Measurements from ENCODE around the gene BRK1.
"Not testable (repeated sequence)": the region's sequence is repeated elsewhere in the genome, so short reads cannot be mapped to it uniquely, and the experiment has no call there.

Gene BRK1

GRCh38 chr3:10155123-10155472 is 39.6 kb downstream of the BRK1 start:
- no peak overlapping the region for H3K27ac ChIP-seq
- H3K4me3 ChIP-seq (IDR thresholded peaks at IDR 0.05; ENCODE audit: insufficient read depth, low read depth, low read length): no peak overlapping the region
- no peak overlapping the region for H3K4me2 ChIP-seq
- no peaks in the 10 kb centered on the region for H3K36me3 ChIP-seq (ENCODE audit: insufficient read depth)
- no peaks in the 10 kb centered on the region for H3K79me2 ChIP-seq (ENCODE audit: insufficient read depth, low read depth)
- no peak overlapping the region for H2AFZ ChIP-seq (ENCODE audit: low read depth)
- H4K20me1 ChIP-seq (ENCODE audit: insufficient read depth): no peaks in the 10 kb centered on the region
- H3K9ac ChIP-seq: no peak overlapping the region
- no peaks in the 10 kb centered on the region for H3K4me1 ChIP-seq (ENCODE audit: low read depth, poor library complexity, severe bottlenecking)
- no peaks in the 10 kb centered on the region for H3K27me3 ChIP-seq (ENCODE audit: insufficient read depth, low read depth)
- no peak for TF ChIP-seq CTCF (conservative IDR thresholded peaks at IDR 0.05; ENCODE audit: low read depth, low read length)

- Histone ChIP-seq H3K27ac (no peak overlapping the region), H3K4me1 (ENCODE audit: low read depth, poor library complexity, severe bottlenecking) (no peaks in the 10 kb centered on the region), H3K27me3 (ENCODE audit: insufficient read depth, low read depth) (no peaks in the 10 kb centered on the region), H3K36me3 (ENCODE audit: insufficient read depth) (no peaks in the 10 kb centered on the region), H3K79me2 (ENCODE audit: insufficient read depth, low read depth) (no peaks in the 10 kb centered on the region), H2AFZ (ENCODE audit: low read depth) (no peak overlapping the region), H3K9ac (no peak overlapping the region), H4K20me1 (ENCODE audit: insufficient read depth) (no peaks in the 10 kb centered on the region), H3K4me2 (no peak overlapping the region), H3K4me3 (IDR thresholded peaks at IDR 0.05; ENCODE audit: insufficient read depth, low read depth, low read length) (no peak overlapping the region)
- no peak for TF ChIP-seq CTCF (conservative IDR thresholded peaks at IDR 0.05; ENCODE audit: low read depth, low read length)
Observed at GRCh38 chr3:10155658-10156057, 40.2 kb downstream of the BRK1 start.

- no peaks in the 10 kb centered on the region for H3K79me2 ChIP-seq (ENCODE audit: insufficient read depth, low read depth)
- H3K4me3 ChIP-seq (IDR thresholded peaks at IDR 0.05; ENCODE audit: insufficient read depth, low read depth, low read length): no peak overlapping the region
- H3K27me3 ChIP-seq (ENCODE audit: insufficient read depth, low read depth): no peaks in the 10 kb centered on the region
- no peak overlapping the region for H3K9ac ChIP-seq
- no peak overlapping the region for H2AFZ ChIP-seq (ENCODE audit: low read depth)
- no peak overlapping the region for H3K27ac ChIP-seq
- no peaks in the 10 kb centered on the region for H3K36me3 ChIP-seq (ENCODE audit: insufficient read depth)
- H4K20me1 ChIP-seq (ENCODE audit: insufficient read depth): no peaks in the 10 kb centered on the region
- no peaks in the 10 kb centered on the region for H3K4me1 ChIP-seq (ENCODE audit: low read depth, poor library complexity, severe bottlenecking)
- H3K4me2 ChIP-seq: no peak overlapping the region
- no peak for TF ChIP-seq CTCF (conservative IDR thresholded peaks at IDR 0.05; ENCODE audit: low read depth, low read length)
Observed at GRCh38 chr3:10157031-10157430, 41.6 kb downstream of the BRK1 start.

GRCh38 chr3:10158555-10158954 is 43.1 kb downstream of the BRK1 start:
- not testable (repeated sequence) for H4K20me1 ChIP-seq (ENCODE audit: insufficient read depth); H3K27ac ChIP-seq; H3K79me2 ChIP-seq (ENCODE audit: insufficient read depth, low read depth); H3K27me3 ChIP-seq (ENCODE audit: insufficient read depth, low read depth); H3K9ac ChIP-seq; H3K4me3 ChIP-seq (IDR thresholded peaks at IDR 0.05; ENCODE audit: insufficient read depth, low read depth, low read length); H3K36me3 ChIP-seq (ENCODE audit: insufficient read depth); H2AFZ ChIP-seq (ENCODE audit: low read depth); H3K4me2 ChIP-seq; H3K4me1 ChIP-seq (ENCODE audit: low read depth, poor library complexity, severe bottlenecking)

- no peaks in the 10 kb centered on the region for H3K4me1 ChIP-seq (ENCODE audit: low read depth, poor library complexity, severe bottlenecking)
- no peak overlapping the region for H3K4me3 ChIP-seq (IDR thresholded peaks at IDR 0.05; ENCODE audit: insufficient read depth, low read depth, low read length)
- no peak overlapping the region for H3K9ac ChIP-seq
- H4K20me1 ChIP-seq (ENCODE audit: insufficient read depth): no peaks in the 10 kb centered on the region
- H3K27me3 ChIP-seq (ENCODE audit: insufficient read depth, low read depth): no peaks in the 10 kb centered on the region
- no peak overlapping the region for H3K27ac ChIP-seq
- no peak overlapping the region for H3K4me2 ChIP-seq
- no peak for TF ChIP-seq CTCF (conservative IDR thresholded peaks at IDR 0.05; ENCODE audit: low read depth, low read length)
- H2AFZ ChIP-seq (ENCODE audit: low read depth): no peak overlapping the region
- H3K79me2 ChIP-seq (ENCODE audit: insufficient read depth, low read depth): no peaks in the 10 kb centered on the region
- no peaks in the 10 kb centered on the region for H3K36me3 ChIP-seq (ENCODE audit: insufficient read depth)
Observed at GRCh38 chr3:10160346-10160745, 44.9 kb downstream of the BRK1 start.

Data from KMS-11 (cell line).